ENCODE data around the gene PPARD.

The PPARD gene

DNA sequence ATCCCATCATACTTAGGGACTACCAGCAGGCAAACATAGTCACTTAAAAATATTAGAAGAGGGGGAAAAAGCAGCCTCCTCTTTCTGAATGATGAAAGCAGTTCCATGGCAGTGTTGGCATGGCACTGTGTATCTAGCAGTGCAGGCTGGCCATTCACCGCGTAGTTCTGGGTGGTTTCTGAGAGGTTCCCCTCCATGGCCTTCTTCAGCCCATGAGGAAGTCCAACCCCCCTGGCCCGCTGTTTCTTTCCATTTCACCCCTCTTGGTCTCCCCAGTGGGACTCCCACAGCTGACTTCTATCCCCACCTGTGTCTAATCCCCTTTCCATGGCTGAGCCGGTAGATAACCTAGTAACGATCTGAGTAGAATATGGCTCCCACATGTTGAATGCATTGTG lies 17.0 kb downstream of the PPARD start:
- no peak overlapping the region for H3K27ac ChIP-seq (ENCODE audit: low read depth, low read length)

DNA sequence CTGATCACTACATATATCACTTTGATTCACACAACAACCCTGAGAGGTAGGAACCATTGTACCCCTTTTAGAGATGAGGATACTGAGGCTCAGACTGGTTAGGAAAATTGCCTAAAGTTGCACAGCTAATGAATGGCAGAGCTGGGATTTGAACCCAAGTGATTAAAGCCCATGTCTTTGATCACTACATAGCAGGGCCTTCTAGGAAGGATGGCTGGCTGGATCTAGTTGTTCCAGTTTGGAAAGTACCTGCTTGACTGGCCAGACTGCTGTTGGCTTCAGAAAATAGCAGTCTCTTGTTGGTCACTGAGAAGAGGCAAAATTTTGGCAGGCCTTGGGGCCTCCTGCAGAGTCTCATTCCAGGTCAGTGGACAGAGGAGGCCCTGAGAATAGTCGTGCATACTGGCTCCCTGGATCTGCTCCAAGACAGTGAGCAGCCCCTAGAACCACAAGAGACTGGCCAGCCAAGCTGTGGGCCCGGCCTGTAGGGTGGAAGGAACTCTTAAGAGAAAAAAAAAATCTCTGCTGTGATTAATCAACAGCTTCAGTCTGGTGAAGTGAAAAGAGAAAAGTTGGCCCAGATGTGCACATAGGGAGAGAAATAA lies 17.5 kb downstream of the PPARD start:
- H3K36me3 ChIP-seq (ENCODE audit: control insufficient read depth, insufficient read depth, low read length), result peaks cover 8% of the 10 kb centered on the region
- H3K27ac ChIP-seq (ENCODE audit: low read depth, low read length), result no peak overlapping the region; the same call in 1 of the 2 replicates
- H3K4me1 ChIP-seq (ENCODE audit: control insufficient read depth, insufficient read depth, low read length), result peaks cover 24% of the 10 kb centered on the region
- H3K27me3 ChIP-seq (ENCODE audit: control insufficient read depth, insufficient read depth, low read length), result no peaks in the 10 kb centered on the region
- H3K9me3 ChIP-seq (ENCODE audit: control insufficient read depth, insufficient read depth, low read depth, low read length), result no peaks in the 10 kb centered on the region
- H3K9ac ChIP-seq (ENCODE audit: low read length), result no peak overlapping the region
- no peak overlapping the region for H3K4me3 ChIP-seq (ENCODE audit: low read depth, low read length)

More for the DNA sequence above, 17.0 kb downstream of the PPARD start:
- Histone ChIP-seq H3K9ac (ENCODE audit: low read length) (no peak overlapping the region), H3K36me3 (ENCODE audit: control insufficient read depth, insufficient read depth, low read length) (peaks cover 12% of the 10 kb centered on the region), H3K4me3 (ENCODE audit: low read depth, low read length) (no peak overlapping the region), H3K27me3 (ENCODE audit: control insufficient read depth, insufficient read depth, low read length) (no peaks in the 10 kb centered on the region), H3K9me3 (ENCODE audit: control insufficient read depth, insufficient read depth, low read depth, low read length) (no peaks in the 10 kb centered on the region), H3K4me1 (ENCODE audit: control insufficient read depth, insufficient read depth, low read length) (peaks cover 24% of the 10 kb centered on the region)

DNA sequence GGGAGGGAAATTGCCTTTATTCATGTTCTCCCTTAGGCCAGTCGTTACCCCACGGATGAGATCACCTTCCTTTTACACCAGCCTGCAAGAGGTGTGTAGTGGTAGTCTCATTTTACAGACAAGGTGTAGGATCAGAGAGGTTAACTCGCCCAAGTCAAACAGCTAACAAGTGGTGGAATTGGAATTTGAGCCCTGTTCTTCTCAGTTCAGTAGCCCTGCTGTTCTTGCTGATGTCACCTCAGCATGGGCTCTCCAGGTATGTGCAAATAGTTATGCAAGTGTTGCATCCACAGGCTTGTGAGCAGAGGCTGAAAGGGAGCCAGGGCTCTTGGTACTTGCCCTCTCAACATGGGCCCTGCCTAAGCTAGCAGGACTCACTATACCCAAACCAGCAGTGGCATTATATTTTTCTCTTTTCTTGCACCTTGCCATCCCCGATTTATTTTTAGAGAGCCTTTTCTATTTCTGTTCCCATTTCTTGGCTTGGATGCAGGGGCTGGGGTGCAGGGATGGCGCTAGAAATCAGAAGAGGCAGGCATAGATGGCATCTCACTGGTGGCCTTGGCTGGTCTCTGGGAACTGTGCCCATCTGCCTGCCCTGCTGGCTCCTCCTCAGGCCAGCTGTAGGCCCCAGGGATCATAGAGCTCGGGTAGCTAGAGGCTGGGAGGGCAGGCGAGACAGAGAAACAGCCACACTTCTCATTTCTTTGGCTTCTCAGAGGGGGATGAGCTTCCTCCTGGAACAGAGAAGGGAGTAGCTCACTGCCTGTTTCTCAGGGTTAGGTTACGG lies 18.2 kb downstream of the PPARD start:
- H3K9ac ChIP-seq (ENCODE audit: low read length), result no peak overlapping the region

DNA sequence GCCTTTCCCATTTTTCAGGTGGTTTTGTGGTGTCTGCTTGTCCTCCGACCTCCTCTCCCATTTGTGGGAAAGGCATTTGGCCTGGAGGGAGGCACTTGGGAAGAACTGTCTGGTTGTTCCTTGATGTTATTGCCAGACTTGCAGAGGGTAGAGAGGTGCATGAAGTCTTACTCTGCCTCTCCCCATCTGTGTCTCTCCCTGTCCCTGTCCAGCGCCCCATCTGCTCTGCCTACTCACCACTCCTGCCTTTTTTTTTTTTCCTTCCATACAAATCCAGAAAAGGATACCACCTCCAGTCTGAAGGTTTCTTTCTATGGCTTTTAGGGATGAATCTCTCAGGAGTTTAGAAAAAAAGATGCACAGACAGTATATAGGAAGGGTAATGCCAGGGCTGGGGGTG lies 19.8 kb downstream of the PPARD start:
- Histone ChIP-seq H3K27ac (ENCODE audit: low read depth, low read length) (no peak overlapping the region), H3K27me3 (ENCODE audit: control insufficient read depth, insufficient read depth, low read length) (no peaks in the 10 kb centered on the region), H3K4me1 (ENCODE audit: control insufficient read depth, insufficient read depth, low read length) (peaks cover 24% of the 10 kb centered on the region), H3K9me3 (ENCODE audit: control insufficient read depth, insufficient read depth, low read depth, low read length) (no peaks in the 10 kb centered on the region), H3K4me3 (ENCODE audit: low read depth, low read length) (no peak overlapping the region), H3K9ac (ENCODE audit: low read length) (no peak overlapping the region), H3K36me3 (ENCODE audit: control insufficient read depth, insufficient read depth, low read length) (no peaks in the 10 kb centered on the region)

More for the DNA sequence above, 18.2 kb downstream of the PPARD start:
- H3K36me3 ChIP-seq (ENCODE audit: control insufficient read depth, insufficient read depth, low read length), result peaks cover 7% of the 10 kb centered on the region
- no peaks in the 10 kb centered on the region for H3K9me3 ChIP-seq (ENCODE audit: control insufficient read depth, insufficient read depth, low read depth, low read length)
- peaks cover 24% of the 10 kb centered on the region for H3K4me1 ChIP-seq (ENCODE audit: control insufficient read depth, insufficient read depth, low read length)
- no peaks in the 10 kb centered on the region for H3K27me3 ChIP-seq (ENCODE audit: control insufficient read depth, insufficient read depth, low read length)
- no peak overlapping the region; the same call in 1 of the 2 replicates for H3K27ac ChIP-seq (ENCODE audit: low read depth, low read length)
- H3K4me3 ChIP-seq (ENCODE audit: low read depth, low read length), result no peak overlapping the region

DNA sequence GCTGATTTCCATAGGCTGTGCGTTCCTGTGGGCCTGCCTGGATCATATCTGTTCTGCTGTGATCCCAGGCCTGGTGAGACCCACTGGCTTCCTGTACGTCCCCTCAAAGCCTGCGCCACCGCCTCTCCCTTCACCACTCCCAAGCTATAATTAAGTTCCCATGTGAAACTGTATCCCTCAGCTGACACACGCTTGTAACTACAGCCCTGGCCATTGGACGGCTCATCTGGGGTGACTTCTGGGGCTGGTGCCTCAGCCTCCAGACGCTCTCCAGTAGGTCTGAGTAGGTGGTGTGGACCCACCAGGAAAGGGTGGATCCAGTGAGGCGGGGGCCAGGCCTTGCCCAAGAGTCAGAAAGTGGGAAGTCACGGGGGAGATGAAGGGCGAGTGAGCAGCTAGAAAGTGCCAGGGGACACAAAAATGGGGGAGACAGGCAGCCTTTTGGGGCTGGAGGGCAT lies 21.0 kb downstream of the PPARD start:
- H3K27me3 ChIP-seq (ENCODE audit: control insufficient read depth, insufficient read depth, low read length), result no peaks in the 10 kb centered on the region
- no peak overlapping the region for H3K4me3 ChIP-seq (ENCODE audit: low read depth, low read length)
- H3K9me3 ChIP-seq (ENCODE audit: control insufficient read depth, insufficient read depth, low read depth, low read length), result no peaks in the 10 kb centered on the region
- H3K36me3 ChIP-seq (ENCODE audit: control insufficient read depth, insufficient read depth, low read length), result no peaks in the 10 kb centered on the region
- no peak overlapping the region for H3K9ac ChIP-seq (ENCODE audit: low read length)
- no peak overlapping the region for H3K27ac ChIP-seq (ENCODE audit: low read depth, low read length)
- peaks cover 24% of the 10 kb centered on the region for H3K4me1 ChIP-seq (ENCODE audit: control insufficient read depth, insufficient read depth, low read length)

DNA sequence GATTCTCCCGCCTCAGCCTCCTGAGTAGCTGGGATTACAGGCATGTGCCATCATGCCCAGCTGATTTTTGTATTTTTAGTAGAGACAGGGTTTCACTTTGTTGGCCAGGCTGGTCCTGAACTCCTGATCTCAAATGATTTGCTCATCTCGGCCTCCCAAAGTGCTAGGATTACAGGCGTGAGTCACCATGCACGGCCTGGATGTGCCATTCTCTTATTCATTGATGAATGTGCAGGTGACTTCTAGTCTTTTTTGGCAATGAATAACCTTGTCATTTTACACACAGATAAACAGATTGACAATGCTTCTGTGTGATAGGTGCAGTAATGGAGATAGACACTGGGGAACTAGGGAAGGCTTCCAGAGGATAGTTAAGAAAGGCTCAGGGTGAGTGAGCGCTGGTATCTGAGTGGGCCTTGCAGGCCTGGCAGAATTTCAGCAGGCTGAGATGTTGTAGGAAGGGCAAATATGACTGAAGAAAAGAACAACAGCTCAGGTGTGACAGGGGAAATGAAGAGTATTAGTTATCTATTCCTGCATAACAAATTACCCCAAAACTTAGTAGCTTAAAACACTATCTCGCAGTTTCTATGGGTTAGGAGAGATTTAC lies 23.3 kb downstream of the PPARD start:
- Histone ChIP-seq H3K9me3 (ENCODE audit: control insufficient read depth, insufficient read depth, low read depth, low read length) (no peaks in the 10 kb centered on the region), H3K9ac (ENCODE audit: low read length) (no peak overlapping the region), H3K27ac (ENCODE audit: low read depth, low read length) (no peak overlapping the region), H3K27me3 (ENCODE audit: control insufficient read depth, insufficient read depth, low read length) (no peaks in the 10 kb centered on the region), H3K36me3 (ENCODE audit: control insufficient read depth, insufficient read depth, low read length) (no peaks in the 10 kb centered on the region), H3K4me1 (ENCODE audit: control insufficient read depth, insufficient read depth, low read length) (peaks cover 12% of the 10 kb centered on the region), H3K4me3 (ENCODE audit: low read depth, low read length) (no peak overlapping the region)

DNA sequence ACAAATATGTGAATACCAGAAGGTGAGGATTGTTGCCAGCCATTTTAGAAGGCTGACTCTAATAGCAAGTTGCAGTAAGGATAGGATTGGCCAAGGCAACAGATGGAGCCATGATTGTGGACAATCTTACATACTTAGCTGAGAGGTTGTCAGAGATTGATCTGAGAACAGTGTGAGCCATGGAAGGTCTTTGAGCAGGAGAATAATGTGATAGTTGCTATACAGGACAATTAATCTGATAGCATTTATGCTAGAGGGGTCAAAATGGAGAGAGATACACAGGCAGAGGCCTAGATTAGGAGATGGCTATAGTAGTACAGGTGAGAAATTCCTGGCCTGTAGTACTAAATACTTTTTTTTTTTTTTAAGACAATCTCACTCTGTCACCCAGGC lies 23.8 kb downstream of the PPARD start:
- Histone ChIP-seq H3K4me3 (ENCODE audit: low read depth, low read length) (no peak overlapping the region), H3K27me3 (ENCODE audit: control insufficient read depth, insufficient read depth, low read length) (no peaks in the 10 kb centered on the region), H3K9me3 (ENCODE audit: control insufficient read depth, insufficient read depth, low read depth, low read length) (no peaks in the 10 kb centered on the region), H3K36me3 (ENCODE audit: control insufficient read depth, insufficient read depth, low read length) (no peaks in the 10 kb centered on the region), H3K4me1 (ENCODE audit: control insufficient read depth, insufficient read depth, low read length) (peaks cover 7% of the 10 kb centered on the region; the same call in 1 of the 2 replicates), H3K9ac (ENCODE audit: low read length) (no peak overlapping the region), H3K27ac (ENCODE audit: low read depth, low read length) (no peak overlapping the region)

DNA sequence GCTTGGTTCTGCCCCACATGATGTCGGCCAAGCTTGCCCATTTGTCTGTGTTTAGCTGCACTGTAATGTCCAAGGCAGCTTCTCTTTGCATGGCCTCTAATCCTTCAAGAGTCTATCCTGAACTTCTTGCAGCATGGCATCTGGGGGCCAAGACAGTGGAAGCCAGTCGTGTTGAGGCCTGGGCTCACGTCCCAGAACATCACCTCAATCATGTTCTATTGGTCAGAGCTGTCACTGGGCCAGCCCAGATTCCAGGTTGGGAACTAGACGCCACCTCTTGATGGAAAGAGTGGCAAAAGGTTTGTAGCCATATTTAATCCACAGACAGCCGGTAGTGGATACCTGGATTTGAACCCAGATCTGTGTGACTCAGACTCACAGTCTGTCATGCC lies 25.3 kb downstream of the PPARD start:
- Histone ChIP-seq H3K4me3 (ENCODE audit: low read depth, low read length) (no peak overlapping the region), H3K27me3 (ENCODE audit: control insufficient read depth, insufficient read depth, low read length) (no peaks in the 10 kb centered on the region), H3K27ac (ENCODE audit: low read depth, low read length) (no peak overlapping the region), H3K36me3 (ENCODE audit: control insufficient read depth, insufficient read depth, low read length) (no peaks in the 10 kb centered on the region), H3K9ac (ENCODE audit: low read length) (no peak overlapping the region), H3K9me3 (ENCODE audit: control insufficient read depth, insufficient read depth, low read depth, low read length) (no peaks in the 10 kb centered on the region), H3K4me1 (ENCODE audit: control insufficient read depth, insufficient read depth, low read length) (peaks cover 6% of the 10 kb centered on the region; the same call in 1 of the 2 replicates)

DNA sequence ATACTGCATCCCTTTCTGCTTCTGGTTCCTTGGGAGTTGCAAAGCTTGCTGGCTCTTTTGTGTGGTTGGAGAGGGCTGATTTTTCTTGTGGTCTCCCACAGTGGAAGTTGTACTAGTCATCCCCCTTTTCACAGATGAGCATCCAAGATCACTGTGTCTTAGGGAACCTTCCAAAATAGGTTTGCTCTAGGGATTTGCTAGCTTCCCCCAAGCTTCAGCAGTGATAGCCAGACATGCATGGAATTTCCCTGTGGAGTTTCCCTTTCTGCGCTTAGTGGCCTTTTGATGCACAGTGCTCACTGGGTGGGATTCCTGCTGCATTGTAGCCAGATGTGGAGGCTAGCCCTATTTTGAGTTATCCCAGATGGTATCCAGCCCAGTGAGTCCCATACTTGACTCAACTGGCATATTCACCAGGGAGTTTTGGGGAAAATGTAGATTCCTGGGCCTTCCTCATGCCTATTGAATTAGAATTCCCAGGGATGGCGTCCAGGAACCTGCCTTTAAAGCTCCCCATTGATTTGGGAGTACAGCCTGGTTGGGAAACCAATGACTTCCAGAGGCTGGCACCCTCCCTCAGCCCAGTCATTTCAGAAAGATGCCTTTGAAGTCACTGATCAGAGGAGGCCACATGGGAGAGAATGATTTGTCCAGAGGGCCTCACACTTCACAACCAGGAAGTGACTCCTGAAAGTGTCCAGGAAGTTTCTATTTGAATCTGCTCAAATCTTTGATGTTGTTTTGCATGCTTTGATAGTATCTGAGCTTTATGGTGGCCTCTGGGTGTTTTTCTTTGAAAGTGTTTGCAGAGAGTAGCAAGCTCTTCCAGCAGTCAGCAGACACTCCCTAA lies 25.9 kb downstream of the PPARD start:
- H3K36me3 ChIP-seq (ENCODE audit: control insufficient read depth, insufficient read depth, low read length), result no peaks in the 10 kb centered on the region
- H3K9me3 ChIP-seq (ENCODE audit: control insufficient read depth, insufficient read depth, low read depth, low read length), result no peaks in the 10 kb centered on the region
- H3K4me3 ChIP-seq (ENCODE audit: low read depth, low read length), result no peak overlapping the region
- no peak overlapping the region for H3K9ac ChIP-seq (ENCODE audit: low read length)
- H3K4me1 ChIP-seq (ENCODE audit: control insufficient read depth, insufficient read depth, low read length), result peaks cover under 1% of the 10 kb centered on the region; the same call in 1 of the 2 replicates
- no peaks in the 10 kb centered on the region for H3K27me3 ChIP-seq (ENCODE audit: control insufficient read depth, insufficient read depth, low read length)
- H3K27ac ChIP-seq (ENCODE audit: low read depth, low read length), result no peak overlapping the region

DNA sequence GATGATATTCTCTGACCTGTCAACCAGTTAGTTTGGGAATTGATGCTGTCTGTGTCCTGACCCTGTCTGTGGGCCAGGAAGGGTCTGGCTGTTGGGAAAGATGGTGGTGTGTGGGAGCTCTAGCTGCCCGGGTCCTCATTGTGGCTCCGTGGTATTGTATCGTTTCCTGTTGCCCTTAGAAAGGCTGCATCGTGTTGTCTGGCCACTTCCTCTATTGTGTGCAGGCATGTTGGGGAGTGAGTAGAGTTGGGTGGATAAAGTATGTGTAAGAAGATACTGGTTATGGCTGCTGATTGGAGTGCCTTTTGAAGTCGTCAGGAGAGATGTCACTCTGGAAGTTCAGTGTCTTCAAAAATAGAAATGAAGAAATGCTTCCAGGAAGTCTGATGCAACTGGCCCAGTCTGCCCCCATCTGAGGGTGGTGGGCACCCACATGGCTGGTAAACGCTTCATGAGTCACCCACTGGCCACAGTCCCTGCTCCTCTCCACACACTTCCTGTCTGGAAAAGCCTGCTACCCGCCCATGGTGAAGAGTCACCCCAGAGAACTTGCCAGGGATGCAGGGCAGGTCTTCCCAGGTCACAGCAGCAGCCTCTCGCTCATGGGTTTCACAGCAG lies 27.9 kb downstream of the PPARD start:
- H3K27ac ChIP-seq (ENCODE audit: low read depth, low read length), result no peak overlapping the region
- no peaks in the 10 kb centered on the region for H3K9me3 ChIP-seq (ENCODE audit: control insufficient read depth, insufficient read depth, low read depth, low read length)
- no peak overlapping the region for H3K4me3 ChIP-seq (ENCODE audit: low read depth, low read length)
- no peaks in the 10 kb centered on the region for H3K36me3 ChIP-seq (ENCODE audit: control insufficient read depth, insufficient read depth, low read length)
- H3K27me3 ChIP-seq (ENCODE audit: control insufficient read depth, insufficient read depth, low read length), result no peaks in the 10 kb centered on the region
- H3K9ac ChIP-seq (ENCODE audit: low read length), result no peak overlapping the region
- H3K4me1 ChIP-seq (ENCODE audit: control insufficient read depth, insufficient read depth, low read length), result no peaks in the 10 kb centered on the region

All from HUES6 (cell line).